Measurements from ENCODE around the gene VTI1B.

- TF ChIP-seq, protein P1, sequence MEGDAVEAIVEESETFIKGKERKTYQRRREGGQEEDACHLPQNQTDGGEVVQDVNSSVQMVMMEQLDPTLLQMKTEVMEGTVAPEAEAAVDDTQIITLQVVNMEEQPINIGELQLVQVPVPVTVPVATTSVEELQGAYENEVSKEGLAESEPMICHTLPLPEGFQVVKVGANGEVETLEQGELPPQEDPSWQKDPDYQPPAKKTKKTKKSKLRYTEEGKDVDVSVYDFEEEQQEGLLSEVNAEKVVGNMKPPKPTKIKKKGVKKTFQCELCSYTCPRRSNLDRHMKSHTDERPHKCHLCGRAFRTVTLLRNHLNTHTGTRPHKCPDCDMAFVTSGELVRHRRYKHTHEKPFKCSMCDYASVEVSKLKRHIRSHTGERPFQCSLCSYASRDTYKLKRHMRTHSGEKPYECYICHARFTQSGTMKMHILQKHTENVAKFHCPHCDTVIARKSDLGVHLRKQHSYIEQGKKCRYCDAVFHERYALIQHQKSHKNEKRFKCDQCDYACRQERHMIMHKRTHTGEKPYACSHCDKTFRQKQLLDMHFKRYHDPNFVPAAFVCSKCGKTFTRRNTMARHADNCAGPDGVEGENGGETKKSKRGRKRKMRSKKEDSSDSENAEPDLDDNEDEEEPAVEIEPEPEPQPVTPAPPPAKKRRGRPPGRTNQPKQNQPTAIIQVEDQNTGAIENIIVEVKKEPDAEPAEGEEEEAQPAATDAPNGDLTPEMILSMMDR (IDR thresholded peaks at IDR 0.05): peak in 1 of 3 donors; percentile 40
- TF ChIP-seq POLR2A (IDR thresholded peaks at IDR 0.05): no peak
Measured at GRCh38 chr14:67619446-67620216, 54.8 kb downstream of the VTI1B start, which contains the start of gene ARG2.
